ENCODE data around the gene TLCD3B. TPM values are rescaled to one million over a fixed set of nuclear protein-coding genes. Genes with fewer than 3 reads are reported as not detected.

The TLCD3B gene
- total RNA-seq, 1 donor from 2014 or later = not detected

GRCh38 chr16:29983420-29984136, 47.5 kb downstream of the TLCD3B start:
- intact Hi-C loops (cut with DNase I) = no loop called here
- ATAC-seq (no peak), DNase-seq (ENCODE audit: low spot score) (peak; percentile 49)

- DNase-seq (ENCODE audit: low spot score) (peak; percentile 42), ATAC-seq (peak; percentile 9)
- intact Hi-C loops (cut with DNase I) = no loop called here
Observed at GRCh38 chr16:29982560-29983419, 48.3 kb downstream of the TLCD3B start.

- no peak for ATAC-seq
- no peak for DNase-seq (ENCODE audit: low spot score)
- intact Hi-C loops (cut with DNase I) = no loop called here
Observed at GRCh38 chr16:29978564-29979270, 52.4 kb downstream of the TLCD3B start.

- no peak for ATAC-seq
- no peak for DNase-seq (ENCODE audit: low spot score)
- intact Hi-C loops (cut with DNase I) = no loop called here
Observed at GRCh38 chr16:29978081-29978480, 53.0 kb downstream of the TLCD3B start.

GRCh38 chr16:29977063-29977825, 53.8 kb downstream of the TLCD3B start:
- intact Hi-C loops (cut with DNase I) = no loop called here
- ATAC-seq (no peak), DNase-seq (ENCODE audit: low spot score) (no peak)

- ATAC-seq (no peak), DNase-seq (ENCODE audit: low spot score) (no peak)
- intact Hi-C loops (cut with DNase I) = no loop called here
Observed at GRCh38 chr16:29975811-29976511, 55.1 kb downstream of the TLCD3B start.

- no peak for ATAC-seq
- intact Hi-C loops (cut with DNase I) = no loop called here
- no peak for DNase-seq (ENCODE audit: low spot score)
Observed at GRCh38 chr16:29975134-29975538, 55.9 kb downstream of the TLCD3B start.

Other genes with a start within 250 kb of the TLCD3B start
- 16.9 TPM for gene KIF22, start 240.5 kb downstream of the TLCD3B start, total RNA-seq
- gene MAZ, start 224.7 kb downstream of the TLCD3B start, total RNA-seq = 123 TPM
- gene PRRT2, start 219.1 kb downstream of the TLCD3B start, total RNA-seq = 26.3 TPM
- gene PAGR1, start 215.1 kb downstream of the TLCD3B start, total RNA-seq = 29.7 TPM
- 123 TPM for gene MVP, start 210.8 kb downstream of the TLCD3B start, total RNA-seq
- 58.4 TPM for gene CDIPT, start 168.0 kb downstream of the TLCD3B start, total RNA-seq
- 3.1 TPM for gene SEZ6L2, start 131.7 kb downstream of the TLCD3B start, total RNA-seq
- 5.0 TPM for gene ASPHD1, start 130.8 kb downstream of the TLCD3B start, total RNA-seq
- gene KCTD13, start 105.0 kb downstream of the TLCD3B start, total RNA-seq = 30.4 TPM
- gene TMEM219, start 69.2 kb downstream of the TLCD3B start, total RNA-seq = 82.4 TPM
- gene TAOK2, start 57.4 kb downstream of the TLCD3B start, total RNA-seq = 51.8 TPM
- gene HIRIP3, start 35.7 kb downstream of the TLCD3B start, total RNA-seq = 11.1 TPM
- 59.2 TPM for gene INO80E, start 35.0 kb downstream of the TLCD3B start, total RNA-seq
- 0.67 TPM for gene DOC2A, start 20.2 kb downstream of the TLCD3B start, total RNA-seq
- not detected for gene C16orf92, start 8.1 kb downstream of the TLCD3B start, total RNA-seq
- gene ALDOA, start 34.5 kb upstream of the TLCD3B start, total RNA-seq = 600 TPM
- 41.2 TPM for gene PPP4C, start 44.7 kb upstream of the TLCD3B start, total RNA-seq
- 1.7 TPM for gene TBX6, start 60.7 kb upstream of the TLCD3B start, total RNA-seq
- 96.4 TPM for gene YPEL3, start 64.9 kb upstream of the TLCD3B start, total RNA-seq
- gene GDPD3, start 82.3 kb upstream of the TLCD3B start, total RNA-seq = 17.1 TPM
- gene MAPK3, start 91.9 kb upstream of the TLCD3B start, total RNA-seq = 136 TPM
- 41.2 TPM for gene CORO1A, start 152.3 kb upstream of the TLCD3B start, total RNA-seq
- 26.9 TPM for gene BOLA2B, start 162.4 kb upstream of the TLCD3B start, total RNA-seq
- gene SLX1A, start 162.6 kb upstream of the TLCD3B start, total RNA-seq = 18.5 TPM
- 21.0 TPM for gene SULT1A3, start 168.0 kb upstream of the TLCD3B start, total RNA-seq
- 35.0 TPM for gene NPIPB13, start 217.2 kb upstream of the TLCD3B start, total RNA-seq